ENCODE results near the gene SLC39A5.
"Not testable (repeated sequence)": the region's sequence is repeated elsewhere in the genome, so short reads cannot be mapped to it uniquely, and the experiment has no call there.

Gene SLC39A5

GRCh38 chr12:56229916-56230431 is at the start of gene SLC39A5:
TSS of gene SLC39A5 (plus strand) at chr12:56230051. CDS start at chr12:56231275, 1,224 bp downstream.
- no peak for DNase-seq

DNA sequence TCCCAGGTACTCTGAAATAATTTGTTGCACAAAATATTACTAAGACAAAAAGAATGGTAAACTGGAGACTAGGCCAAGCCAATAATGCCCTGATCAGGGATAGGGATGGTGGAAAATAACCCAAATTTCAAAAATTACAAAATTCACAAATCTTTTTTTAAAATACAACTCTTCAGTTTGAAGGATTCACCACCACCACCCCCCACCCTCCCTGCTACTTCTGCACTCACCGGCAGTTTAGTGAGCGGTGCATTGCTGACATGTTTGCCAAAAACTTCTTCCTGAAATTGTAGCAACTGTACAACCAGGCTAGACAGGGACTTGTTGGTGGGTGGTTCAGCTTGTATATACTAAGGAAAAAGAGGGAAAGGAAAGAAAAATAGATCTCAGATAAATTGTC is 42.9 kb upstream of the SLC39A5 start:
- no peak for DNase-seq

GRCh38 chr12:56188131-56188777 is 41.6 kb upstream of the SLC39A5 start:
- peak; percentile 35 for DNase-seq

DNA sequence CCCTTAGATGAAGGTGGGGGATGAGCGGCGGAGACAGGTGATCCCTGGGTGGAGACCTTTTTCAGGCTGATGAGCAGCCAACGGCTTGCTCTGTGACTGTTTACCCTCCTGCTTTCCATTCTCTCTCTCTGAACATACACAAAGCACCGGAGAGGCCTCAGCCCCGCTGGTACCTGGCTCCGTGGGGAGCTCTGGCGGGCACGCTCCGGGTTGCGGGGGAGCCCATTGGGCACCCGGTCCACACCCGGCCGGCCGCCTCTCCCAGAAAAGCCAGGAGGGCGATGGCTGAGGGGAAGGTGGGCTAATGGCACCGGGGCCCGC is 41.1 kb upstream of the SLC39A5 start:
- peak; percentile 32 for DNase-seq

GRCh38 chr12:56189099-56189917 is 40.5 kb upstream of the SLC39A5 start, which contains the start of gene SMARCC2:
TSS of gene SMARCC2 (minus strand) at chr12:56189483. CDS start at chr12:56189461, 22 bp downstream.
- DNase-seq = peak; percentile 93

DNA sequence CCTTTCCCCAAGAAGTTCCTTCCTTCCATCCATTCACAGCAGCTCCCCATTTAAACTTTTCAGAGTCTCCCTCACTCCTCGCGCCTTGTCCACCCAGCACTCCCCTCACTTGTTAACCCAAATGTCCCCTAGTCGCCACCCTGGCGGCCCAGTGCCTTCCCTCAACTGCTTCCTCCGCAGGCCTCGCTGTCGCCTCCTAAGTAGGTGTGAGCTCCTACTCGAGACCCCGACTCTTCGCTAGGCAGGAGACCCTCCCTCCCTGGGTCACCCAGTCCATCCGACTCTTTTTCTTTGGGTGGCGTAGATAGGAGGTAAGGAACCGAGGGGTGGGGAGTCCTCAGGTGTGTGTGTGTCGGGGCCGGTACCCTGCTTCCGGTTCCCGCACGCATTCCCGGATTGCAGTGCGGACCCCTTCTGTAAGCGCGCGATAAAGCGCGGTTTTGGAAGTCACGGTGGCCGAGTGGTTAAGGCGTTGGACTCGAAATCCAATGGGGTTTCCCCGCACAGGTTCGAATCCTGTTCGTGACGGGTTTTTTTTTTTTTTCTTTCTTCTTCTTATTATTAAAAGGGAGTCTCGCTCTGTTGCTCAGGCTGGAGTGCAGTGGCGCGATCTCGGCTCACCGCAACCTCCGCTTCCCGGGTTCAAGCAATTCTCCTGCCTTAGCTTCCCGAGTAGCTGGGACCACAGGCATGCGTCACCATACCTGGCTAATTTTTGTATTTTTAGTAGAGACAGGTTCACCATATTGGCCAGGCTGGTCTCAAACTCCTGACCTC is 39.7 kb upstream of the SLC39A5 start:
- DNase-seq = peak; percentile 90

GRCh38 chr12:56190695-56191155 is 39.1 kb upstream of the SLC39A5 start:
- peak; percentile 25 for DNase-seq

- DNase-seq = no peak
Measured at GRCh38 chr12:56192582-56192981, 37.3 kb upstream of the SLC39A5 start.

GRCh38 chr12:56193025-56193578 is 36.7 kb upstream of the SLC39A5 start:
- peak; percentile 97 for DNase-seq

- not testable (repeated sequence) for DNase-seq
Measured at GRCh38 chr12:56196818-56197550, 32.9 kb upstream of the SLC39A5 start.

DNA sequence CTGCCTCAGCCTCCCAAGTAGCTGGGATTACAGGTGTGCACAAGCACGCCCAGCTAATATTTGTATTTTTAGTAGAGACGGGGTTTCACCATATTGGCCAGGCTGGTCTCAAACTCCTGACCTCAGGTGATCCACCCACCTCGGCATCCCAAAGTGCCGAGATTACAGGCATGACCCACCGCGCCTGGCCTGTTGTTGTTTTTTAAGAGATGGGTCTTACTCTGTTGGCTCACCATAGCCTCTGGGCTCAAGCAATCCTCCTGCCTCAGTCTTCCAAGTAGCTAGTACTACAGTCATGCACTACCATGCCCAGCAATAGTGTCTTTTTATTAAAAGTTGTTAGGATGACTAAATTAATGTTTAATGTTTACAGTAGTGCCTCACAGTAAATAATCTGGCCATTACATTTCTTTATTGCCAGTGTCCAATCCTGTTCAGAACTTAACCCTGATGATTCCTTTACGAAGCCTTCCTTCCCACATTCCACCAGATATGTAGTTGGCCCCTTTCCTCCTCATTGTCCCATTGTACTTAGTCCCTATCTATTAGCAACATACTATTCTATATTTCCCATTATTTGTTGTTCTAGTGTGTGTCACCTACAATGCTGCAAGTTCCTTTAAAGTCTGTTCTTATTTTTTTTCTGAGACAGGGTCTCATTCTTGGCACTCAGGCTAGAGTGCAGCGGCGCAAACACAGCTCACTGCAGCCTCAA is 31.8 kb upstream of the SLC39A5 start:
- DNase-seq = no peak

- no peak for DNase-seq
Measured at GRCh38 chr12:56198836-56199235, 31.0 kb upstream of the SLC39A5 start.

GRCh38 chr12:56202366-56202765 is 27.5 kb upstream of the SLC39A5 start:
- no peak for DNase-seq

- no peak for DNase-seq
Measured at GRCh38 chr12:56202838-56203237, 27.0 kb upstream of the SLC39A5 start.

DNA sequence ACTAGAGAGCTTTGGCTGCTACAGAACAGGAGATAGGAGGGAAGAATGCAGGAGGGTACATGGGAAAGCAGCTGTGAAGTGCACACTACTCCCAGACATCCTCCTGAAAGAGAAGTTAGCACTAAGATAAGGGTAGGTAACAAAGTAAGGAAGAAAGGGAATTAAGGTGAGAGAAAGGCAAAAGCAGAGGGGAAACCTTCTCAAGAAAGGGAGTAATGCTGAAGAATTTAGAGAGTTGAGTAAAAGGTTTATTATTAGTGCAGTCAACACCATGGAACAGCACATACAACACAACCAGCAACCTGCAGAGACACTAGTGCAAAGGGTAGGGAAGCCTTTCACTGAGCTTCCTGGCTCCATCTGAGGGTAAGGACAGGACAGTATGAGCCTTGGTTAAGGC is 25.6 kb upstream of the SLC39A5 start:
- no peak for DNase-seq

- peak; percentile 67 for DNase-seq
Measured at GRCh38 chr12:56205445-56205844, 24.4 kb upstream of the SLC39A5 start.

- DNase-seq = peak; percentile 77
Measured at GRCh38 chr12:56206452-56207166, 23.2 kb upstream of the SLC39A5 start.

- DNase-seq = no peak
Measured at GRCh38 chr12:56208006-56208405, 21.8 kb upstream of the SLC39A5 start.

DNA sequence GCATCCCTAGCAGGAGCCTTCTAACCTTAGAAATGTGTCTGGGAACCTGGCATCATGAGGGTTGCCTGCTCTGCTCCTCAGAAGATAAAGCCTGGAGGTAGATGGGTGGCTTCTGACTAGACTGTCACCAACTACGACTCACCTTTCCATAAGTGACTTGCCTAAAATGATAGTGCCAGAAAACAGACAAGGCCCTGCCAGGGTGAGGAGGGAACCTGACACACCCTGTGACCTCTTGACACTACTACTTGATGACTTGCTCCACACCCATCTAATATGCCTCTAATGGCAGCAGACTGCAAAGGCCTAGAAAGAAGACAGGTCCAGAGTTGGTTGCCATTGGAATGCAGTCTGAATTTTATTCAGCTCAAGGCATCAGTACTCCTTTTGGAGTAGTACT is 17.5 kb upstream of the SLC39A5 start:
- peak; percentile 47 for DNase-seq

DNA sequence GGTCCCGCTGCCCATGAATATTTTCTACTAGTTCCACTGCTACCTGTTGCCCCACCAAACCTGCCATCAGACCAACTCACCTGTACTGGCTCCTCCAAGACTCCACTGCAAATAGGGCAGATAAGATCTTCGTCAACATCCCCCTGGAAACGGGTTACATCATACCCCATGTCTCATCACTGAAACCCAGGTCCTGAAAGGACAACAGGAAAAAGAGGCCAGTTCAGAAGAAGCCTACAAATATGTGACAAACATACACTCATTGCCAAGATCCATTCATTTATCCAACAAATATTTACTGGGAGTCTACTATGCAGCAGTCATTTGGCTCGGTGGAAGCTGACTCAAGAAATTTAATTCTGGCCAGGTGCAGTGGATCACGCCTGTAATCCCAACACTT is 16.0 kb upstream of the SLC39A5 start:
- DNase-seq = no peak

GRCh38 chr12:56216461-56216860 is 13.4 kb upstream of the SLC39A5 start:
- DNase-seq = no peak

Data from hematopoietic multipotent progenitor cell treated with erythropoietin and hydrocortisone succinate and interleukin-3 and kit ligand, for 6 days (in vitro differentiated cells).